HG03469 (cell line): ENCODE measurements around the gene GNRH2.
"Not testable (repeated sequence)": the region's sequence is repeated elsewhere in the genome, so short reads cannot be mapped to it uniquely, and the experiment has no call there.

Source experiments
- ATAC-seq: cut with Tn5 transposase; IDR thresholded peaks from one replicate; pipeline ENCODE4 v1.9.1; 2021; ENCODE audit warnings: mild to moderate bottlenecking, moderate library complexity, moderate number of reproducible peaks; ENCODE audit not compliant: unreplicated experiment

Gene GNRH2

GRCh38 chr20:3041854-3042409 lies 1.5 kb upstream of the GNRH2 start:
- ATAC-seq: no peak

GRCh38 chr20:3042625-3043024 lies 797 bp upstream of the GNRH2 start:
- no peak for ATAC-seq

GRCh38 chr20:3044336-3044965 lies 1.0 kb downstream of the GNRH2 start:
- ATAC-seq: no peak

- ATAC-seq: no peak
Measured at GRCh38 chr20:3045042-3045815, 1.8 kb downstream of the GNRH2 start.

- peak; percentile 76 for ATAC-seq
Measured at GRCh38 chr20:3045816-3046676, 2.6 kb downstream of the GNRH2 start, which contains the start of gene MRPS26. TSS of gene MRPS26 (plus strand) at chr20:3046052. CDS start at chr20:3046069, 17 bp downstream.

GRCh38 chr20:3046677-3047462 lies 3.4 kb downstream of the GNRH2 start:
- no peak for ATAC-seq

- ATAC-seq: no peak
Measured at GRCh38 chr20:3047486-3048419, 4.3 kb downstream of the GNRH2 start.

- no peak for ATAC-seq
Measured at GRCh38 chr20:3051385-3052019, 8.1 kb downstream of the GNRH2 start.

GRCh38 chr20:3059489-3059888 lies 16.1 kb downstream of the GNRH2 start:
- ATAC-seq: no peak

GRCh38 chr20:3064119-3064518 lies 20.7 kb downstream of the GNRH2 start:
- ATAC-seq: not testable (repeated sequence)

GRCh38 chr20:3067139-3068014 lies 24.0 kb downstream of the GNRH2 start:
- no peak for ATAC-seq

GRCh38 chr20:3068075-3068474 lies 24.7 kb downstream of the GNRH2 start:
- no peak for ATAC-seq

GRCh38 chr20:3068986-3069900 lies 25.8 kb downstream of the GNRH2 start:
- ATAC-seq: no peak

GRCh38 chr20:3070725-3071124 lies 27.3 kb downstream of the GNRH2 start:
- ATAC-seq: no peak

GRCh38 chr20:3071266-3071609 lies 27.8 kb downstream of the GNRH2 start:
- no peak for ATAC-seq

GRCh38 chr20:3071610-3072529 lies 28.4 kb downstream of the GNRH2 start, which contains the start of gene OXT:
TSS of gene OXT (plus strand) at chr20:3071620. CDS start at chr20:3071656, 36 bp downstream.
- ATAC-seq: no peak
